ENCODE results near the gene CLASP1. TPM values are rescaled to one million over a fixed set of nuclear protein-coding genes. Genes with fewer than 3 reads are reported as not detected.

Gene CLASP1
- total RNA-seq, 2 donors from 2014 or later: 46.0 to 48.2 TPM

- intact Hi-C loops (cut with DNase I): loop anchor here (5.0 to 10.0 kb wide), 3 partner anchors 49 to 63 kb away; partner anchors contain the start of genes CLASP1 (in 1 of the 2) and RNU4ATAC (in 1 of the 2)
- ATAC-seq: no peak
- DNase-seq: no peak
Measured at GRCh38 chr2:121598087-121598486, 51.2 kb downstream of the CLASP1 start.

GRCh38 chr2:121596221-121597080 is 52.8 kb downstream of the CLASP1 start:
- intact Hi-C loops (cut with DNase I): loop anchor here (5.0 to 10.0 kb wide), 3 partner anchors 51 to 62 kb away; partner anchors contain the start of genes CLASP1 (in 1 of the 2) and RNU4ATAC (in 1 of the 2)
- ATAC-seq (peak; percentile 79 to 85), DNase-seq (peak; percentile 28)

- no peak for ATAC-seq
- no peak for DNase-seq
- intact Hi-C loops (cut with DNase I): loop anchor here (5.0 to 10.0 kb wide), 3 partner anchors 52 to 60 kb away; partner anchors contain the start of genes CLASP1 (in 1 of the 2) and RNU4ATAC (in 1 of the 2)
Measured at GRCh38 chr2:121595012-121595891, 54.0 kb downstream of the CLASP1 start.

- DNase-seq: no peak
- intact Hi-C loops (cut with DNase I): loop anchor here in 1 of 2 donors (10.0 kb wide), 1 partner anchor 56 kb away; the partner anchor contains the start of gene RNU4ATAC
- ATAC-seq: no peak
Measured at GRCh38 chr2:121591199-121591598, 58.1 kb downstream of the CLASP1 start.

GRCh38 chr2:121588357-121588756 is 60.9 kb downstream of the CLASP1 start:
- no peak for DNase-seq
- ATAC-seq: no peak
- intact Hi-C loops (cut with DNase I): no loop called here

GRCh38 chr2:121587131-121587530 is 62.1 kb downstream of the CLASP1 start:
- ATAC-seq: no peak
- intact Hi-C loops (cut with DNase I): no loop called here
- DNase-seq: no peak

GRCh38 chr2:121584741-121585140 is 64.5 kb downstream of the CLASP1 start:
- intact Hi-C loops (cut with DNase I): no loop called here
- ATAC-seq: no peak
- DNase-seq: no peak

- intact Hi-C loops (cut with DNase I): no loop called here
- ATAC-seq (no peak), DNase-seq (no peak)
Measured at GRCh38 chr2:121583555-121583954, 65.7 kb downstream of the CLASP1 start.

- intact Hi-C loops (cut with DNase I): no loop called here
- DNase-seq (no peak), ATAC-seq (no peak)
Measured at GRCh38 chr2:121582272-121582671, 67.0 kb downstream of the CLASP1 start.

GRCh38 chr2:121579309-121579708 is 70.0 kb downstream of the CLASP1 start:
- ATAC-seq (no peak), DNase-seq (no peak)
- intact Hi-C loops (cut with DNase I): no loop called here

GRCh38 chr2:121577381-121577780 is 71.9 kb downstream of the CLASP1 start:
- ATAC-seq (no peak), DNase-seq (no peak)
- intact Hi-C loops (cut with DNase I): no loop called here

GRCh38 chr2:121576263-121576662 is 73.0 kb downstream of the CLASP1 start:
- DNase-seq: no peak
- no peak for ATAC-seq
- intact Hi-C loops (cut with DNase I): no loop called here

GRCh38 chr2:121575800-121576199 is 73.5 kb downstream of the CLASP1 start:
- intact Hi-C loops (cut with DNase I): no loop called here
- no peak for ATAC-seq
- no peak for DNase-seq

GRCh38 chr2:121570667-121571055 is 78.6 kb downstream of the CLASP1 start:
- intact Hi-C loops (cut with DNase I): no loop called here
- DNase-seq (no peak), ATAC-seq (no peak)

GRCh38 chr2:121570036-121570666 is 79.1 kb downstream of the CLASP1 start:
- no peak for ATAC-seq

GRCh38 chr2:121567957-121568409 is 81.3 kb downstream of the CLASP1 start:
- intact Hi-C loops (cut with DNase I): no loop called here
- ATAC-seq: peak in 1 of 2 donors; percentile 30
- DNase-seq: no peak

More at GRCh38 chr2:121570036-121570666, 79.1 kb downstream of the CLASP1 start:
- DNase-seq: no peak
- intact Hi-C loops (cut with DNase I): no loop called here

- intact Hi-C loops (cut with DNase I): no loop called here
- ATAC-seq: no peak
- no peak for DNase-seq
Measured at GRCh38 chr2:121567452-121567851, 81.8 kb downstream of the CLASP1 start.

GRCh38 chr2:121565389-121566250 is 83.6 kb downstream of the CLASP1 start:
- peak; percentile 41 for DNase-seq
- ATAC-seq: peak; percentile 79 to 88
- intact Hi-C loops (cut with DNase I): no loop called here
